SJCRH30 (cell line): ENCODE measurements around the gene OR2J1. TPM values are rescaled to one million over a fixed set of nuclear protein-coding genes. Genes with fewer than 3 reads are reported as not detected.
"Not testable (repeated sequence)": the region's sequence is repeated elsewhere in the genome, so short reads cannot be mapped to it uniquely, and the experiment has no call there.

Experiments used
- DNase-seq, 2 experiments: peaks; one replicate each; pipeline ENCODE4 v3.0.0-alpha.2; 2015 to 2020
- H3K27ac ChIP-seq: fragments of 250-450 bp; sonication (Bioruptor Pico); 2 replicates; pipeline ENCODE4 v1.5.1; 2020; ENCODE audit warnings: mild to moderate bottlenecking, moderate library complexity
- H3K27me3 ChIP-seq: fragments of 250-450 bp; sonication (Bioruptor Pico); 2 replicates; pipeline ENCODE4 v1.5.1; 2020; ENCODE audit warnings: mild to moderate bottlenecking, moderate library complexity
- H3K36me3 ChIP-seq: fragments of 250-450 bp; sonication (Bioruptor Pico); 2 replicates; pipeline ENCODE4 v1.5.1; 2020; ENCODE audit warnings: mild to moderate bottlenecking, moderate library complexity
- H3K4me1 ChIP-seq: fragments of 250-450 bp; sonication (Bioruptor Pico); 2 replicates; pipeline ENCODE4 v1.5.1; 2020; ENCODE audit warnings: mild to moderate bottlenecking, moderate library complexity
- H3K4me3 ChIP-seq: fragments of 250-450 bp; sonication (Bioruptor Pico); 2 replicates; pipeline ENCODE4 v1.5.1; 2020; ENCODE audit warnings: mild to moderate bottlenecking, moderate library complexity
- H3K9me3 ChIP-seq: fragments of 250-450 bp; sonication (Bioruptor Pico); replicated peaks from 2 replicates; pipeline ENCODE4 v1.5.1; 2020; ENCODE audit warnings: mild to moderate bottlenecking, moderate library complexity
- total RNA-seq: library from RNA; depleted of rRNA; stranded (reverse); fragments of >200 nt; shearing (Covaris generic); gene quantifications from 2 replicates; pipeline ENCODE4 v1.2.3, GENCODE V29; 2014; rRNA removed

OR2J1 gene
- total RNA-seq, result not detected in 2 replicates

- no peaks in the 10 kb centered on the region for H3K9me3 ChIP-seq
- no peaks in the 10 kb centered on the region for H3K4me1 ChIP-seq
- H3K36me3 ChIP-seq, result no peaks in the 10 kb centered on the region
- no peak within 1 kb of the TSS for H3K27ac ChIP-seq
- no peak for DNase-seq
- no peak within 1 kb of the TSS for H3K4me3 ChIP-seq
- no peaks in the 10 kb centered on the region for H3K27me3 ChIP-seq
Measured at GRCh38 chr6:29099190-29099589, at the start of gene OR2J1. Gene OR2J1 (plus strand): TSS chr6:29099490. CDS start chr6:29100943, 1,453 bp downstream.

GRCh38 chr6:29051680-29052079 is 47.6 kb upstream of the OR2J1 start:
- H3K9me3 ChIP-seq, result no peaks in the 10 kb centered on the region
- no peak overlapping the region for H3K27ac ChIP-seq
- no peaks in the 10 kb centered on the region for H3K36me3 ChIP-seq
- no peaks in the 10 kb centered on the region for H3K4me1 ChIP-seq
- no peak overlapping the region for H3K4me3 ChIP-seq
- DNase-seq, result no peak
- H3K27me3 ChIP-seq, result no peaks in the 10 kb centered on the region

GRCh38 chr6:29071831-29072723 is 27.2 kb upstream of the OR2J1 start:
- Histone ChIP-seq H3K4me1 (no peaks in the 10 kb centered on the region), H3K36me3 (no peaks in the 10 kb centered on the region), H3K4me3 (no peak overlapping the region), H3K27me3 (no peaks in the 10 kb centered on the region), H3K9me3 (no peaks in the 10 kb centered on the region), H3K27ac (no peak overlapping the region)
- peak; percentile 9 to 55 for DNase-seq

- Histone ChIP-seq H3K9me3 (no peaks in the 10 kb centered on the region), H3K27ac (no peak overlapping the region), H3K27me3 (no peaks in the 10 kb centered on the region), H3K36me3 (no peaks in the 10 kb centered on the region), H3K4me3 (no peak overlapping the region), H3K4me1 (no peaks in the 10 kb centered on the region)
- no peak for DNase-seq
Measured at GRCh38 chr6:29079203-29079602, 20.1 kb upstream of the OR2J1 start.

- H3K27me3 ChIP-seq, result no peaks in the 10 kb centered on the region
- no peak overlapping the region for H3K4me3 ChIP-seq
- no peak overlapping the region for H3K27ac ChIP-seq
- no peaks in the 10 kb centered on the region for H3K36me3 ChIP-seq
- no peaks in the 10 kb centered on the region for H3K4me1 ChIP-seq
- no peaks in the 10 kb centered on the region for H3K9me3 ChIP-seq
- DNase-seq, result no peak
Measured at GRCh38 chr6:29081312-29081711, 18.0 kb upstream of the OR2J1 start.

GRCh38 chr6:29082457-29082856 is 16.8 kb upstream of the OR2J1 start:
- H3K36me3 ChIP-seq, result no peaks in the 10 kb centered on the region
- no peaks in the 10 kb centered on the region for H3K27me3 ChIP-seq
- no peaks in the 10 kb centered on the region for H3K4me1 ChIP-seq
- H3K9me3 ChIP-seq, result no peaks in the 10 kb centered on the region
- no peak overlapping the region for H3K27ac ChIP-seq
- no peak for DNase-seq
- no peak overlapping the region for H3K4me3 ChIP-seq

GRCh38 chr6:29087213-29087612 is 12.1 kb upstream of the OR2J1 start, which contains the start of gene OR2B3:
Gene OR2B3 (minus strand): TSS chr6:29087313. CDS start chr6:29087248, 65 bp downstream.
- no peaks in the 10 kb centered on the region for H3K9me3 ChIP-seq
- H3K27ac ChIP-seq, result no peak within 1 kb of the TSS
- H3K27me3 ChIP-seq, result no peaks in the 10 kb centered on the region
- no peaks in the 10 kb centered on the region for H3K36me3 ChIP-seq
- H3K4me1 ChIP-seq, result no peaks in the 10 kb centered on the region
- no peak for DNase-seq
- no peak within 1 kb of the TSS for H3K4me3 ChIP-seq

- Histone ChIP-seq H3K9me3 (no peaks in the 10 kb centered on the region), H3K4me1 (no peaks in the 10 kb centered on the region), H3K27me3 (no peaks in the 10 kb centered on the region), H3K4me3 (no peak overlapping the region), H3K27ac (no peak overlapping the region), H3K36me3 (no peaks in the 10 kb centered on the region)
- DNase-seq, result no peak
Measured at GRCh38 chr6:29092957-29093356, 6.3 kb upstream of the OR2J1 start.

GRCh38 chr6:29097803-29098202 is 1.5 kb upstream of the OR2J1 start:
- H3K4me1 ChIP-seq, result no peaks in the 10 kb centered on the region
- no peaks in the 10 kb centered on the region for H3K36me3 ChIP-seq
- H3K27ac ChIP-seq, result no peak overlapping the region
- no peak overlapping the region for H3K4me3 ChIP-seq
- DNase-seq, result no peak
- H3K27me3 ChIP-seq, result no peaks in the 10 kb centered on the region
- no peaks in the 10 kb centered on the region for H3K9me3 ChIP-seq

- Histone ChIP-seq H3K27ac (no peak within 1 kb of the TSS), H3K4me3 (no peak within 1 kb of the TSS), H3K4me1 (no peaks in the 10 kb centered on the region), H3K9me3 (no peaks in the 10 kb centered on the region), H3K27me3 (no peaks in the 10 kb centered on the region), H3K36me3 (no peaks in the 10 kb centered on the region)
- DNase-seq, result no peak
Measured at GRCh38 chr6:29107758-29108157, 8.5 kb downstream of the OR2J1 start, which contains the start of gene OR2J3. Gene OR2J3 (plus strand): TSS chr6:29108058. CDS start chr6:29111891, 3,833 bp downstream.

GRCh38 chr6:29112135-29112534 is 12.8 kb downstream of the OR2J1 start:
- H3K9me3 ChIP-seq, result no peaks in the 10 kb centered on the region
- no peaks in the 10 kb centered on the region for H3K4me1 ChIP-seq
- no peak for DNase-seq
- H3K27me3 ChIP-seq, result no peaks in the 10 kb centered on the region
- H3K27ac ChIP-seq, result no peak overlapping the region
- H3K4me3 ChIP-seq, result no peak overlapping the region
- no peaks in the 10 kb centered on the region for H3K36me3 ChIP-seq

- not testable (repeated sequence) for H3K4me1 ChIP-seq, DNase-seq, H3K9me3 ChIP-seq
Measured at GRCh38 chr6:29114964-29115363, 15.7 kb downstream of the OR2J1 start.

GRCh38 chr6:29129326-29130012 is 30.2 kb downstream of the OR2J1 start:
- no peaks in the 10 kb centered on the region for H3K27me3 ChIP-seq
- H3K4me1 ChIP-seq, result no peaks in the 10 kb centered on the region
- no peaks in the 10 kb centered on the region for H3K36me3 ChIP-seq
- H3K9me3 ChIP-seq, result no peaks in the 10 kb centered on the region
- no peak overlapping the region for H3K4me3 ChIP-seq
- DNase-seq, result no peak
- no peak overlapping the region for H3K27ac ChIP-seq

More at GRCh38 chr6:29114964-29115363, 15.7 kb downstream of the OR2J1 start:
- H3K4me3 ChIP-seq, H3K27me3 ChIP-seq, H3K36me3 ChIP-seq, H3K27ac ChIP-seq: not testable (repeated sequence)

- no peaks in the 10 kb centered on the region for H3K9me3 ChIP-seq
- no peaks in the 10 kb centered on the region for H3K4me1 ChIP-seq
- H3K4me3 ChIP-seq, result no peak overlapping the region
- DNase-seq, result no peak
- H3K27ac ChIP-seq, result no peak overlapping the region
- no peaks in the 10 kb centered on the region for H3K27me3 ChIP-seq
- no peaks in the 10 kb centered on the region for H3K36me3 ChIP-seq
Measured at GRCh38 chr6:29130644-29131043, 31.4 kb downstream of the OR2J1 start.

GRCh38 chr6:29131691-29132090 is 32.4 kb downstream of the OR2J1 start:
- no peaks in the 10 kb centered on the region for H3K4me1 ChIP-seq

More at GRCh38 chr6:29131691-29132090, 32.4 kb downstream of the OR2J1 start:
- no peak for DNase-seq
- H3K27me3 ChIP-seq, result no peaks in the 10 kb centered on the region
- H3K9me3 ChIP-seq, result no peaks in the 10 kb centered on the region
- no peak overlapping the region for H3K4me3 ChIP-seq
- H3K36me3 ChIP-seq, result no peaks in the 10 kb centered on the region
- H3K27ac ChIP-seq, result no peak overlapping the region
